ENCODE results near the gene NCOA1.

GRCh38 chr2:24493713-24494112, 2.7 kb downstream of the NCOA1 start:
- TF ChIP-seq REST (IDR thresholded peaks at IDR 0.05; ENCODE audit: borderline replicate concordance) (no peak), POLR2AphosphoS5 (IDR thresholded peaks at IDR 0.05) (no peak), CTCF (IDR thresholded peaks at IDR 0.05; ENCODE audit: poor library complexity, severe bottlenecking) (no peak)
